Gastrocnemius medialis (tissue), 4 donors: ENCODE measurements around the gene TOR3A. TPM values are rescaled to one million over a fixed set of nuclear protein-coding genes. Genes with fewer than 3 reads are reported as not detected.
"Not testable (repeated sequence)": the region's sequence is repeated elsewhere in the genome, so short reads cannot be mapped to it uniquely, and the experiment has no call there.

Experiments used
- ATAC-seq, 2 donors: fragments of 150-250 bp; one replicate each; pipeline ENCODE4 v1.9.1; 2016
- DNase-seq, 2 donors: peaks; one replicate each; pipeline ENCODE4 v3.0.0-alpha.2; 2019
- H3K27ac ChIP-seq, 4 donors: fragments of 200-600 bp; sonication (generic); 1 replicate in 1 of 4; 2 replicates in 3 of 4; pipeline ENCODE4 v1.5.1; 2016 to 2018; ENCODE audit warnings: mild to moderate bottlenecking in 2 of 4, moderate library complexity in 1 of 4
- H3K27me3 ChIP-seq, 3 donors: fragments of 200-600 bp; sonication (generic) in 2 of 3; 1 replicate in 1 of 3; 2 replicates in 2 of 3; pipeline versions ENCODE4 v1.5.1 to v1.6.0; 2016 to 2019; ENCODE audit warnings: mild to moderate bottlenecking in 1 of 3, moderate library complexity in 1 of 3
- H3K36me3 ChIP-seq, 2 donors: fragments of 200-600 bp; sonication (generic) in 1 of 2; one replicate each; pipeline ENCODE4 v1.5.1; 2017 to 2018
- H3K4me1 ChIP-seq, 2 donors: fragments of 200-600 bp; sonication (generic) in 1 of 2; one replicate each; pipeline ENCODE4 v1.5.1; 2016 to 2017; ENCODE audit warnings: mild to moderate bottlenecking in 2 of 2
- H3K4me3 ChIP-seq, 4 donors: fragments of 200-600 bp; sonication (generic) in 3 of 4; 1 replicate in 1 of 4; 2 replicates in 3 of 4; pipeline ENCODE4 v1.5.1; 2016 to 2019; ENCODE audit warnings: mild to moderate bottlenecking in 2 of 4
- H3K9me3 ChIP-seq, 3 donors: fragments of 200-600 bp; sonication (generic) in 2 of 3; 1 replicate in 1 of 3; 2 replicates in 2 of 3; pipeline ENCODE4 v1.5.1; 2016 to 2019
- CTCF ChIP-seq, 5 experiments: fragments of 450-650 bp in 3 of 5; fragments of 200-600 bp in 2 of 5; sonication (generic) in 2 of 5; IDR thresholded peaks in 4 of 5; conservative IDR thresholded peaks in 1 of 5; 1 replicate in 4 of 5; 2 replicates in 1 of 5; pipeline ENCODE4 v1.5.1; 2016 to 2019; ENCODE audit warnings: antibody characterized with exemption in 5 of 5, mild to moderate bottlenecking in 3 of 5, moderate library complexity in 3 of 5
- POLR2A ChIP-seq, 2 donors: fragments of 450-650 bp; IDR thresholded peaks; one replicate each; pipeline ENCODE4 v1.6.1; 2017; ENCODE audit warnings: antibody characterized with exemption in 2 of 2, mild to moderate bottlenecking in 2 of 2, moderate library complexity in 2 of 2
- in situ Hi-C, 4 donors: fragments of 200-750 bp; cut with MboI; loops; one replicate each; pipeline versions ENCODE4 v1.15.0 to v1.8.0; 2017; ENCODE audit warnings: low sequenced_read_pairs in 4 of 4
- intact Hi-C: fragments of 100-400 bp; cut with DNase I; formaldehyde crosslinking; loops from one replicate; pipeline ENCODE4 v1.15.1; 2023; ENCODE audit warnings: low total_unique reads
- total RNA-seq, 4 donors: library from RNA; depleted of rRNA; stranded (reverse); fragments of >200 nt; gene quantifications; one replicate each; pipeline versions ENCODE4 v1.1.0 to v1.2.3, GENCODE V29; 2016

TOR3A gene
- total RNA-seq, 4 donors from 2014 or later: 19.2 to 78.6 (median 29.0) TPM

GRCh38 chr1:179126338-179127060 lies 44.6 kb downstream of the TOR3A start:
- intact Hi-C loops: no loop called here
- no peak for TF ChIP-seq CTCF (IDR thresholded peaks at IDR 0.05 in 4 of 5, conservative IDR thresholded peaks at IDR 0.05 in 1 of 5)
- no peak for TF ChIP-seq POLR2A (IDR thresholded peaks at IDR 0.05)
- H3K27ac ChIP-seq: peak overlapping the region in 2 of 4 donors; percentile 0 to 25
- in situ Hi-C loops: no loop called here
- peaks cover 0 to 4% of the 10 kb centered on the region in 2 donors for H3K36me3 ChIP-seq
- H3K27me3 ChIP-seq: no peaks in the 10 kb centered on the region
- DNase-seq (no peak), ATAC-seq (no peak)
- H3K4me1 ChIP-seq: peaks cover 0 to 4% of the 10 kb centered on the region in 2 donors
- H3K9me3 ChIP-seq: no peaks in the 10 kb centered on the region
- H3K4me3 ChIP-seq: no peak overlapping the region

GRCh38 chr1:179127163-179127895 lies 45.5 kb downstream of the TOR3A start:
- H3K4me1 ChIP-seq: peaks cover 0 to 4% of the 10 kb centered on the region in 2 donors
- no peaks in the 10 kb centered on the region for H3K9me3 ChIP-seq
- no peak overlapping the region for H3K4me3 ChIP-seq
- DNase-seq (no peak), ATAC-seq (no peak)
- H3K27ac ChIP-seq: peak overlapping the region in 1 of 4 donors; percentile 25
- intact Hi-C loops: no loop called here
- in situ Hi-C loops: no loop called here
- peaks cover 0 to 4% of the 10 kb centered on the region in 2 donors for H3K36me3 ChIP-seq
- TF ChIP-seq CTCF (IDR thresholded peaks at IDR 0.05 in 4 of 5, conservative IDR thresholded peaks at IDR 0.05 in 1 of 5): no peak
- TF ChIP-seq POLR2A (IDR thresholded peaks at IDR 0.05): no peak
- H3K27me3 ChIP-seq: no peaks in the 10 kb centered on the region

GRCh38 chr1:179128520-179128919 lies 46.6 kb downstream of the TOR3A start:
- no peak for DNase-seq
- Histone ChIP-seq H3K4me1 (peaks cover 0 to 4% of the 10 kb centered on the region in 2 donors), H3K36me3 (peaks cover 0 to 4% of the 10 kb centered on the region in 2 donors), H3K4me3 (no peak overlapping the region), H3K27me3 (no peaks in the 10 kb centered on the region), H3K9me3 (no peaks in the 10 kb centered on the region), H3K27ac (no peak overlapping the region)
- intact Hi-C loops: no loop called here
- in situ Hi-C loops: no loop called here
- no peak for ATAC-seq
- TF ChIP-seq POLR2A (IDR thresholded peaks at IDR 0.05) (no peak), CTCF (IDR thresholded peaks at IDR 0.05 in 4 of 5, conservative IDR thresholded peaks at IDR 0.05 in 1 of 5) (no peak)

- Histone ChIP-seq H3K27me3 (no peaks in the 10 kb centered on the region), H3K4me3 (peak overlapping the region; percentile 31 to 47 (median 41)), H3K36me3 (peaks cover 0 to 4% of the 10 kb centered on the region in 2 donors), H3K4me1 (peaks cover 0 to 4% of the 10 kb centered on the region in 2 donors), H3K9me3 (no peaks in the 10 kb centered on the region), H3K27ac (peak overlapping the region; percentile 48 to 60 (median 56))
- peak; percentile 69 to 86 for ATAC-seq
- TF ChIP-seq CTCF (IDR thresholded peaks at IDR 0.05 in 4 of 5, conservative IDR thresholded peaks at IDR 0.05 in 1 of 5) (no peak), POLR2A (IDR thresholded peaks at IDR 0.05) (no peak)
- DNase-seq: no peak
- intact Hi-C loops: no loop called here
- in situ Hi-C loops: no loop called here
Observed at GRCh38 chr1:179129702-179130473, 48.0 kb downstream of the TOR3A start.

GRCh38 chr1:179135168-179135567 lies 53.3 kb downstream of the TOR3A start:
- in situ Hi-C loops, H3K27ac ChIP-seq, DNase-seq, H3K4me1 ChIP-seq, H3K27me3 ChIP-seq, H3K36me3 ChIP-seq, H3K9me3 ChIP-seq, ATAC-seq, intact Hi-C loops, H3K4me3 ChIP-seq: not testable (repeated sequence)

- H3K27me3 ChIP-seq, intact Hi-C loops, H3K4me1 ChIP-seq, H3K27ac ChIP-seq, in situ Hi-C loops, H3K36me3 ChIP-seq, H3K4me3 ChIP-seq, H3K9me3 ChIP-seq, DNase-seq, ATAC-seq: not testable (repeated sequence)
Observed at GRCh38 chr1:179135707-179136106, 53.8 kb downstream of the TOR3A start.
